Activated naive CD4-positive, alpha-beta T cell treated with anti-CD3 and anti-CD28 coated beads for 36 hours (primary cell): ENCODE data around the gene FHIT. TPM values are rescaled to one million over a fixed set of nuclear protein-coding genes. Genes with fewer than 3 reads are reported as not detected.

Experiments used
- CTCF ChIA-PET: fragments of 350-600 bp; sonication (Branson Sonifier 250); formaldehyde crosslinking; loops from one replicate; lab custom pipeline; 2021; ENCODE audit warnings: antibody characterized with exemption; lab: Charles Lee
- DNase-seq: peaks from one replicate; pipeline ENCODE4 v3.0.0-alpha.2; 2020
- H3K27ac Mint-ChIP-seq: one replicate; pipeline ENCODE4 v1.8.0; 2021; ENCODE audit warnings: mild to moderate bottlenecking, mixed read lengths
- H3K27me3 Mint-ChIP-seq: one replicate; pipeline ENCODE4 v1.8.0; 2021; ENCODE audit warnings: low read depth, mixed read lengths
- H3K36me3 Mint-ChIP-seq: one replicate; pipeline ENCODE4 v1.8.0; 2021; ENCODE audit warnings: low read depth, mixed read lengths
- H3K4me1 Mint-ChIP-seq: one replicate; pipeline ENCODE4 v1.8.0; 2021; ENCODE audit warnings: low read depth, mixed read lengths
- H3K4me3 Mint-ChIP-seq: one replicate; pipeline ENCODE4 v1.8.0; 2021; ENCODE audit warnings: mild to moderate bottlenecking, moderate library complexity, mixed read lengths
- H3K9me3 Mint-ChIP-seq: one replicate; pipeline ENCODE4 v1.8.0; 2021; ENCODE audit warnings: mixed read lengths
- intact Hi-C: fragments of 100-400 bp; cut with micrococcal nuclease; formaldehyde crosslinking; loops from one replicate; pipeline ENCODE4 v1.15.1; 2023
- total RNA-seq, 2 experiments: library from RNA; stranded (reverse); gene quantifications; one replicate each; pipeline ENCODE4 v1.2.3, GENCODE V29; 2021

FHIT gene
- total RNA-seq, 2 experiments from 2014 or later: 20.2 to 22.7 TPM

DNA sequence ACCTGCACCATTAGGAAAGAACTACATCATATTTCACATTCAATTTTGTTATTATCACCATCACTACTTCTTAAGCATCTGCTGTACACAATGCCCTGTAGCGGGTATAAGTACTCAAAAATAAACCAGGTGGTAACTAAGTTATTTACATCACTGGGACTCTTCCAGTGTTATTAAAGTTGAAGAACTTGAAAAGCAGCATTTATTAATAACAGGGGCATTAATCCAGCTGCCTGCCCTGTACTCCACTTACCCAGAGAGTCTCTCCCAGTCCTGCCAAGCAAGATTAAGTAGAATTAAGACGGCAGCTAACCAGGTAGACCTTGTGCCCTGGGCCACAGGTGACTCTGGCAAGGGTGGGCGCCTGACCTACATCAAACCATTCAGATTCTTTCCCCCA is 65.2 kb downstream of the FHIT start:
- Mint-ChIP-seq H3K27me3 (no peaks in the 10 kb centered on the region), H3K36me3 (peaks cover 3% of the 10 kb centered on the region), H3K4me3 (no peak overlapping the region), H3K27ac (no peak overlapping the region), H3K4me1 (peaks cover 15% of the 10 kb centered on the region), H3K9me3 (no peaks in the 10 kb centered on the region)
- intact Hi-C loops: no loop called here
- no peak for DNase-seq
- CTCF ChIA-PET: no interaction called here

DNA sequence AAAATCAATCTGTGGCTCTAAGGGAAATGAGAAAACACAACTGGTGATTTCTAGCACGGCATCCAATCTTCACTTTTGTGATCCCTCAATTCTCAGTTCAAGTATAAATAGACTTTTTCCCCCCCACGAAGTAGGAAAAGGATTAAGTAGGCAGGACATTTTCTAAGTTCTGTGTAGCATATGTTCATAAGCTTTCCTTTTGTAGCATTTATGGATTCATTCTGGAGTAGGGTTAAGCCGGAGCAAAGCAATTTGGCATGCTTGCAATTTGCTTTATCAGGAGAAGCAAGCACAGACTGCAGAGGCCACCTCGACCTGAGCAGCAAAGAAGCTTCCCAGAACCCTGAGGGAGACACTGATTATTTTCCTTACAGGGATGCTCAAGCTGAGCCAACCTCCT is 66.3 kb downstream of the FHIT start:
- H3K4me3 Mint-ChIP-seq: no peak overlapping the region
- H3K36me3 Mint-ChIP-seq: peaks cover 3% of the 10 kb centered on the region
- H3K27ac Mint-ChIP-seq: no peak overlapping the region
- intact Hi-C loops: no loop called here
- no peaks in the 10 kb centered on the region for H3K9me3 Mint-ChIP-seq
- H3K27me3 Mint-ChIP-seq: no peaks in the 10 kb centered on the region
- peaks cover 15% of the 10 kb centered on the region for H3K4me1 Mint-ChIP-seq
- CTCF ChIA-PET: no interaction called here
- DNase-seq: no peak

DNA sequence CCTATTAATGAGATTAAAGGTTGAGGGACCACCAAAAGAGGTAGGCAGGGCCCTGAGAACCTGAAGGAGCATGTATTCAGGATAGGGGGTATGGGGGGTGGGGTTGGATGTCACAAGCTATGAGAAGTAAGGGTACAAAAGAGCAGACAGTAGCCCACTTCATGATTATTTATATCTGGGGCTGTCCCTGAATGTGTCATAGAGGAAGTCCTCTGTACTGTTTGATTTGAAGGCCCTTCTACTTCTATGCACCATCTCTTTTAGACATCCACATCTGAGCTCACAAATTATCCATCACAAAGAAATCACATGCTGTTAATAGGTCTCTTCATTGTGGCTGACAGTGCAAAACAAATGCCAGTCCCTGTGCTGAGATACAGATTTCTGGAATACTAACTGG is 68.6 kb downstream of the FHIT start:
- Mint-ChIP-seq H3K36me3 (peaks cover 1% of the 10 kb centered on the region), H3K27ac (no peak overlapping the region), H3K4me1 (peaks cover 15% of the 10 kb centered on the region), H3K27me3 (no peaks in the 10 kb centered on the region), H3K4me3 (no peak overlapping the region), H3K9me3 (no peaks in the 10 kb centered on the region)
- CTCF ChIA-PET: no interaction called here
- DNase-seq: no peak
- intact Hi-C loops: no loop called here

DNA sequence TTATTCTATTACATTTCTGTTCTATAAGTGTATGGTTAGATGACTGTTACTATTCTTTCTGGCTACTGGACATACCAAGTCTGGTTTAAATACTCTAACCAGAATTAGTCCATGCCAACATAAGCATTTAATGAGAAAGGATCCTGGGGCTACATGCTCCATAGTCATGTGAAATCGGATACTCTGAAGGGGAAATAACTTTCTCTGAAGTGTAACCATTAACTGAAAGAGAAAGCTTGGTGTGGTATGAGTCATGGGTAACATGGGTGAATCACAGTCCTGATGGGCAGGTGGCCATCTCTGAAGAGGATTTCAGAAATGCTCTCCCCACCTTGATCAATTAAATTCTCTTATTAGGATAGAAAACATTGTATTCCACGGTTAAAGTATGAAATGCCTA is 69.4 kb downstream of the FHIT start:
- no peak overlapping the region for H3K27ac Mint-ChIP-seq
- intact Hi-C loops: no loop called here
- CTCF ChIA-PET: no interaction called here
- peak; percentile 6 for DNase-seq
- H3K4me3 Mint-ChIP-seq: no peak overlapping the region
- peaks cover 15% of the 10 kb centered on the region for H3K4me1 Mint-ChIP-seq
- no peaks in the 10 kb centered on the region for H3K9me3 Mint-ChIP-seq
- H3K27me3 Mint-ChIP-seq: no peaks in the 10 kb centered on the region
- H3K36me3 Mint-ChIP-seq: no peaks in the 10 kb centered on the region

DNA sequence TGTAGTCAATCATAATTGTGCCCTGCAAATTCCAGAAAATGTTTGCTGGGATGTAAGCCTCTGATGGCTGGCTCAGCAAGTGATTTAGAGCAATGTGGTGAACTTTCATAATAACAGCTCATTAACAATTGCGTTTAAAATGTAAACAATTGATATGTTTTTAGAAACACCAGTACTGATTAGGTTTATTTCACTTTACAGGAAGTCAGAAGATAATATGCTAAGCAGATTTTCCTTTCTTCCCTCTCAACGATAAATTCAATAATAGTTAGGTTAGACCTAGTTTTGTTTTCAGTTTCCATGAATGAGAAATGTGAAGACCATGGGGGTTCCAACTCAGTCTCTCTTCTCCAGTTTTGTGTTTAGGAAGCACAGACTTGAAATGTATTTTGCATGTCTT is 71.0 kb downstream of the FHIT start:
- H3K9me3 Mint-ChIP-seq: no peaks in the 10 kb centered on the region
- H3K4me1 Mint-ChIP-seq: peaks cover 15% of the 10 kb centered on the region
- no peak overlapping the region for H3K4me3 Mint-ChIP-seq
- H3K27me3 Mint-ChIP-seq: no peaks in the 10 kb centered on the region
- intact Hi-C loops: no loop called here
- no peak overlapping the region for H3K27ac Mint-ChIP-seq
- CTCF ChIA-PET: no interaction called here
- no peak for DNase-seq
- H3K36me3 Mint-ChIP-seq: peaks cover 3% of the 10 kb centered on the region

DNA sequence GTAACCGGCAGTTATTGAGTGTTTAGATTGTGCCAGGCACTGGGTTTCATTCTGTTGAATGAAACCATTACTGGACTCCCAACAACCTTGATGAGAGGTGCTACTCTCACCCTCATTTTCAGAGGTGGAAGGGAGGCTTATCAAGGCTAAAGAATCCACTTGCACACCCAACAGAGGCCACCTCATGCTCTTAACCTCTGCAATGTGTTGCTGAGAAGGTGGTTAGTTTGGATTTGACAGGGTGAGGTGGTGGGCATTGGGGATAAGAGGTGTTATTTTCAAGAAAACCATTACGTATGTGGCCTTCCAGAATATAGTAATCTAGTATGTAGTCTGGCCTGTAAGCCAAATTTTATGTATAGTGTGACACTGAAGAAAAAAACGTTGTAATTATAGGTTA is 73.1 kb downstream of the FHIT start:
- CTCF ChIA-PET: no interaction called here
- Mint-ChIP-seq H3K4me3 (no peak overlapping the region), H3K27me3 (no peaks in the 10 kb centered on the region), H3K27ac (no peak overlapping the region), H3K9me3 (no peaks in the 10 kb centered on the region), H3K36me3 (peaks cover 3% of the 10 kb centered on the region), H3K4me1 (peaks cover 15% of the 10 kb centered on the region)
- intact Hi-C loops: no loop called here
- no peak for DNase-seq

DNA sequence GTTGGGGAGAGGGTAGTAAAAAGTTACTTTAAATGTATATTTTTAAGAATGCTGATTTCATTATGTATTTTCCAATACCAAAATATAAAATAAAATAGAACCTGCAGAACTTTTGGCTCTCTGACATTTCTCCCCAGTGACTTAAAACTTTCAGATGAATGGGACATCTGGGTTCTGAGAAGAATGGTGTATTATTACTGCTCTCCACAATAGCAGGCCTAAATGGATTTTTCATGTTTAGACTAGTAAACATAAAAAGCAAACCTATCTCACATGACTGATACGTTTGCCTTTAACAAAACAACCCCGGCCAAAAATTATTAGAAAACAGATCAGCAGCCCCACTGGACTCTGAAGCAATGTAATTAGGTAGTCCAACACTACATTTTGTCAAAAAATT is 73.8 kb downstream of the FHIT start:
- intact Hi-C loops: no loop called here
- Mint-ChIP-seq H3K36me3 (peaks cover 3% of the 10 kb centered on the region), H3K9me3 (no peaks in the 10 kb centered on the region), H3K4me3 (no peak overlapping the region), H3K27me3 (no peaks in the 10 kb centered on the region), H3K27ac (no peak overlapping the region), H3K4me1 (peaks cover 7% of the 10 kb centered on the region)
- no peak for DNase-seq
- CTCF ChIA-PET: no interaction called here

DNA sequence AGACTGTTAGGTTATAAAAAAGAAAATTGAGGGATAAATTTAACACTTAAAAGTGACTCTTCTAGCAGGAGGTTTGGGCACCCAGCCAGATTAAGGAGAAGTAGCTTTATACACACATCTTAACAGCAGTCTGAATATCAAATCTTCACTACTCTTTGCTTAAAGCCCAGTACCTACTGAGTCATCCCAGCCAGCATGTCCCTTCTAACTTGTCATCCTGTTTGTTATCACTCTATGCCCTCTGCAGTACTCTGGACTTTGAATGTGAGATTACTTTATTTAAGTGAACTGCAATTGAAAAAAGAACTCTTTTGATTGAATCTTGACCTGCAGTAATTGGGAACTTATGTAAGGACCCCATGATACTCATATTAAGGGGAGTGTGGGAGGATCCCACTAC is 77.6 kb downstream of the FHIT start:
- peaks cover 3% of the 10 kb centered on the region for H3K36me3 Mint-ChIP-seq

DNA sequence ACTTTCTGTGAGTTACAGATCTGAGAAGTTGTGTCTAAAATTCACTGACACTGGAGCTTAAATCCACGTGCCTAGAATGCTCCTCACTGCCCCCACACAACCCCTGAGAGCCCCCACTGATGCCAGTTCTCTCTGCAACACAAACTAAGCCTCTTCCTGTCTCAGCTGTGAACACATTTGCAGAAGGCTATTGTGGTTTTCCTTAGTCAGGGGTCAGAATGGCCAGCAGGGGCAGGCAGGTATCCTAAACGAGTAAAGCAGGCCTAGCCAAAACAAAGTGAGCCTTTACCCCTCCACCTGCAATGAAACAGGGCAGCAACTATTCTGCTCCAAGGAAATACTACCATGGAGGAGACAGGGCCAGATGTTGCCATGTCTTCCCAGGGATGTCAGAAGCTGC is 78.6 kb downstream of the FHIT start:
- Mint-ChIP-seq H3K36me3 (peaks cover 3% of the 10 kb centered on the region), H3K4me1 (no peaks in the 10 kb centered on the region), H3K27me3 (no peaks in the 10 kb centered on the region), H3K4me3 (no peak overlapping the region), H3K9me3 (no peaks in the 10 kb centered on the region), H3K27ac (no peak overlapping the region)
- CTCF ChIA-PET: no interaction called here
- intact Hi-C loops: no loop called here
- DNase-seq: no peak

More for the DNA sequence above, 77.6 kb downstream of the FHIT start:
- DNase-seq: no peak
- Mint-ChIP-seq H3K27ac (no peak overlapping the region), H3K9me3 (no peaks in the 10 kb centered on the region), H3K4me1 (no peaks in the 10 kb centered on the region), H3K4me3 (no peak overlapping the region), H3K27me3 (no peaks in the 10 kb centered on the region)
- intact Hi-C loops: no loop called here
- CTCF ChIA-PET: interaction anchor here (0.7 kb wide), 1 partner anchor 1853 kb away, joined by 4 read pairs; no protein-coding TSS in a partner anchor

DNA sequence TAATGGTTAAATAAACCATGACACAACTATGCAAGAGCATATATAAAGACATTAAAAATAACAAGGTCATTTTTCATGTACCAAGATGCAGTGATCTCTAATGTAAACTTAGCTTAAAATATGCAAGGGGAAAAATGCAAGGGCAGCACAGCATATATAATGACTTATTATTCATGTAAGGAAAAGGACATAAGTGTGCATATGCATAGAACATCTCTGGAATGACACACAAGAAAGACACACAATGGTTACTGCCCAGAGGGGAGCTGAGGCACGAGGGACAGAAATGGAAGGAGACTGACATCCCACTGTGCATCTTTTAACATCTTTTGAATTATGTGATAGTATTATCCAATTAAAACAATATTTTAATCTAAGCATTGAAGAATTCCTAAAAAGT is 79.0 kb downstream of the FHIT start:
- intact Hi-C loops: no loop called here
- H3K4me3 Mint-ChIP-seq: no peak overlapping the region
- peaks cover 3% of the 10 kb centered on the region for H3K36me3 Mint-ChIP-seq
- no peaks in the 10 kb centered on the region for H3K9me3 Mint-ChIP-seq
- CTCF ChIA-PET: no interaction called here
- no peak overlapping the region for H3K27ac Mint-ChIP-seq
- no peaks in the 10 kb centered on the region for H3K4me1 Mint-ChIP-seq
- DNase-seq: no peak
- H3K27me3 Mint-ChIP-seq: no peaks in the 10 kb centered on the region

DNA sequence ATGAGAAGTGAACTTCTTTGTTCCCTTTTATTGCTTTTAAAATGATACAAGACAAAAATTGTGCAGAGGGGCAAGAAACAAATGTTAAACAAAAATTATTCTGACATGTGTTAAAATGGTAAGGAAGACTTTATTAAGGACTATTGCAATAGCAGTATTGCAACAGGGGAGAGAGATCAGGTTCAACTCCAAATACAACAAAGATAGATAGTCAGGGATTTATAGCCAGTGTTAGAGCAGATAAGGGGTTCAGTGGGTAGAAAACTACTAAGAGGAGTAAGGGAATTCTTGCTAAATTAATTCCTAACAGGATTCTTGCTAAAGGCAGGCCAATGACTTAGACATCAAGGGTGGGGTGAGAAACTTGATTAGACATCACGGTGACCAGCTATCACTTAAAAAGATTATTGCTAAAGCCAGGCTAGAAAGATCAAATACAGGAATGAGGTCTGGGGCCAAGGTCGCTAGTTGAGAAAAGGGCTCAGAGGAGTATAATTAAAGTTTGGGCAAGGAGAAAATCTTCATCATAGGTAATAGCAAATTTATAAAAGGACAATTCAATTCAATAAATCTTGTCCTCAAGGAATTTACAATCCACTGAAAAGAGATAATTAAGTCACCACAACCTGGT is 81.5 kb downstream of the FHIT start:
- CTCF ChIA-PET: no interaction called here
- peaks cover 17% of the 10 kb centered on the region for H3K36me3 Mint-ChIP-seq
- intact Hi-C loops: no loop called here
- H3K27me3 Mint-ChIP-seq: no peaks in the 10 kb centered on the region
- H3K9me3 Mint-ChIP-seq: peaks cover 4% of the 10 kb centered on the region
- no peak overlapping the region for H3K4me3 Mint-ChIP-seq
- no peak for DNase-seq
- H3K4me1 Mint-ChIP-seq: no peaks in the 10 kb centered on the region
- no peak overlapping the region for H3K27ac Mint-ChIP-seq

DNA sequence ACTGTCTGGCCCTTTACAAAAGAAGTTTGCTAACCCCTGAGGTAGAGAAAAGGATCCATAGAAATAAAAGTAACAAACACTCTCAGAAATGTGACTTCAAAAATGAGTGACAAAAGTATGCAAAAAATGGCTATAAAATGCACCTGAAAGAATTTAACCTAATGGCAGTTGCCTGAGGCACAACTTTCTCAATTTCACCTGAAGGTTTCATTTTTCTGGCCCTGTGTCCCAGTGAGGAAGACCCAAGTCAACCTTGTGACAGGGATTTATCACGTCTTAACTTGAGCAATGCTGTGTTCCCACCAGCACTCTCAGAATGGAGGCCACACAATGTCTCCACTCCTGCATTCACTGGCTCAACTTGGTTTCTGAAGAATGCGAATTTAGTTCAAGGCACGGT is 83.0 kb downstream of the FHIT start:
- peaks cover 20% of the 10 kb centered on the region for H3K36me3 Mint-ChIP-seq
- intact Hi-C loops: no loop called here
- H3K27me3 Mint-ChIP-seq: no peaks in the 10 kb centered on the region
- no peaks in the 10 kb centered on the region for H3K4me1 Mint-ChIP-seq
- CTCF ChIA-PET: no interaction called here
- no peak for DNase-seq
- no peak overlapping the region for H3K4me3 Mint-ChIP-seq
- no peak overlapping the region for H3K27ac Mint-ChIP-seq
- peaks cover 4% of the 10 kb centered on the region for H3K9me3 Mint-ChIP-seq

DNA sequence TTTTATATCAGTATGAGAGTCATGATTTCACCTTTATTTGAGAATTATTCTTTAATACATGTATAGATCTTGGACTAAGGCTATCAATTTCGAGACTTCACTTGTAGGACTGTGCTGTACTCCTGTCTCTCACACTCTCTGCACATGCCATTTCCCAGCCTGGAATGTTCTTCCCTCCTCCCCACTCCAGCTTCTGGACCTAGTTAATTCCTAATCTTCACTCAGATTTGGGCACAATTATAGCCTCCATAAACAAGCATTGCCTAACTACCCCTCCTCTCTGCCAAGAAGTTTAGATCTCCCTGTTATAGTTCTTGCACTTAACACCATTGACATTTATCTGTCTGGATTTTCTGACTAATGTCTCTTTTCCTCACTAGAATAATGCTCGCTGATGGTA is 88.3 kb downstream of the FHIT start:
- Mint-ChIP-seq H3K27me3 (no peaks in the 10 kb centered on the region), H3K9me3 (peaks cover 4% of the 10 kb centered on the region), H3K36me3 (peaks cover 20% of the 10 kb centered on the region), H3K4me1 (no peaks in the 10 kb centered on the region), H3K27ac (no peak overlapping the region), H3K4me3 (no peak overlapping the region)
- DNase-seq: no peak
- intact Hi-C loops: no loop called here
- CTCF ChIA-PET: no interaction called here
